Trophoblast cell (in vitro differentiated cells and primary cell): ENCODE measurements around the gene DOCK3.

Experiments used
- DNase-seq, 2 donors: peaks; one replicate each; pipeline ENCODE4 v3.0.0-alpha.2; 2016
- H2AFZ ChIP-seq: 2 replicates; pipeline ENCODE4 v1.6.1; 2013; ENCODE audit warnings: low read length, moderate library complexity, mild to moderate bottlenecking; ENCODE audit not compliant: insufficient read depth, poor library complexity
- H2AK5ac ChIP-seq: 2 replicates; pipeline ENCODE4 v1.6.1; 2013; ENCODE audit warnings: mild to moderate bottlenecking, low read length
- H2BK120ac ChIP-seq: 2 replicates; pipeline ENCODE4 v1.6.1; 2013; ENCODE audit warnings: low read length, mild to moderate bottlenecking, moderate library complexity; ENCODE audit not compliant: insufficient read depth, poor library complexity
- H2BK12ac ChIP-seq: 2 replicates; pipeline ENCODE4 v1.6.1; 2013; ENCODE audit warnings: mild to moderate bottlenecking, low read length, moderate library complexity
- H2BK5ac ChIP-seq: 2 replicates; pipeline ENCODE4 v1.6.1; 2013; ENCODE audit warnings: low read length, low read depth, moderate library complexity, mild to moderate bottlenecking; ENCODE audit not compliant: poor library complexity
- H3K14ac ChIP-seq: 2 replicates; pipeline ENCODE4 v1.6.1; 2013; ENCODE audit warnings: mild to moderate bottlenecking, low read length
- H3K18ac ChIP-seq: 2 replicates; pipeline ENCODE4 v1.6.1; 2013; ENCODE audit warnings: mild to moderate bottlenecking, low read length
- H3K23ac ChIP-seq: 2 replicates; pipeline ENCODE4 v1.6.1; 2013; ENCODE audit warnings: low read length
- H3K27ac ChIP-seq: 2 replicates; pipeline ENCODE4 v1.5.1; 2013; ENCODE audit warnings: low read depth, mild to moderate bottlenecking, inconsistent platforms, low read length, moderate library complexity
- H3K27me3 ChIP-seq: 2 replicates; pipeline ENCODE4 v1.6.1; 2013; ENCODE audit warnings: inconsistent platforms, mild to moderate bottlenecking, low read length, moderate library complexity; ENCODE audit not compliant: insufficient read depth
- H3K36me3 ChIP-seq, 2 experiments: 1 replicate in 1 of 2; 2 replicates in 1 of 2; pipeline ENCODE4 v1.6.1; 2013; ENCODE audit warnings: low read length in 2 of 2, mild to moderate bottlenecking in 2 of 2, moderate library complexity in 1 of 2; ENCODE audit not compliant: insufficient read depth in 2 of 2, control insufficient read depth in 1 of 2
- H3K4ac ChIP-seq: 2 replicates; pipeline ENCODE4 v1.6.1; 2013; ENCODE audit warnings: low read depth, mild to moderate bottlenecking, low read length, moderate library complexity
- H3K4me1 ChIP-seq, 2 experiments: 1 replicate in 1 of 2; 2 replicates in 1 of 2; pipeline ENCODE4 v1.6.1; 2013; ENCODE audit warnings: low read length in 2 of 2, mild to moderate bottlenecking in 2 of 2, moderate library complexity in 1 of 2; ENCODE audit not compliant: insufficient read depth in 2 of 2, control insufficient read depth in 1 of 2
- H3K4me2 ChIP-seq: 2 replicates; pipeline ENCODE4 v1.6.1; 2013; ENCODE audit warnings: inconsistent platforms, mild to moderate bottlenecking, low read length, moderate library complexity
- H3K4me3 ChIP-seq: 2 replicates; pipeline ENCODE4 v1.5.1; 2013; ENCODE audit warnings: mild to moderate bottlenecking, low read depth, low read length, inconsistent platforms
- H3K79me1 ChIP-seq: one replicate; pipeline ENCODE4 v1.6.1; 2013; ENCODE audit warnings: low read length
- H3K79me2 ChIP-seq: 2 replicates; pipeline ENCODE4 v1.6.1; 2013; ENCODE audit warnings: low read length, mild to moderate bottlenecking; ENCODE audit not compliant: control insufficient read depth, insufficient read depth, poor library complexity
- H3K9ac ChIP-seq: 2 replicates; pipeline ENCODE4 v1.6.1; 2013; ENCODE audit warnings: mild to moderate bottlenecking, low read length
- H3K9me3 ChIP-seq: 2 replicates; pipeline ENCODE4 v1.6.1; 2013; ENCODE audit warnings: low read depth, mild to moderate bottlenecking, control low read depth, inconsistent platforms, low read length; ENCODE audit not compliant: insufficient read depth
- H4K12ac ChIP-seq: 2 replicates; pipeline ENCODE4 v1.6.1; 2013; ENCODE audit warnings: low read depth, mild to moderate bottlenecking, low read length, moderate library complexity
- H4K8ac ChIP-seq: 2 replicates; pipeline ENCODE4 v1.6.1; 2013; ENCODE audit warnings: low read depth, mild to moderate bottlenecking, low read length, moderate library complexity
- H4K91ac ChIP-seq: one replicate; pipeline ENCODE4 v1.6.1; 2013; ENCODE audit warnings: low read depth, mild to moderate bottlenecking, low read length, moderate library complexity
- WGBS: extraction: QIAGEN DNeasy Blood & Tissue Kit; methylation state at CpG from one replicate; pipeline ENCODE4 v1.1.7; 2013; ENCODE audit warnings: missing lambda C conversion rate; ENCODE audit not compliant: insufficient read length, insufficient coverage; ENCODE audit errors: extremely low coverage; 5-methylcytosine and 5-hydroxymethylcytosine counted together

DOCK3 gene

DNA sequence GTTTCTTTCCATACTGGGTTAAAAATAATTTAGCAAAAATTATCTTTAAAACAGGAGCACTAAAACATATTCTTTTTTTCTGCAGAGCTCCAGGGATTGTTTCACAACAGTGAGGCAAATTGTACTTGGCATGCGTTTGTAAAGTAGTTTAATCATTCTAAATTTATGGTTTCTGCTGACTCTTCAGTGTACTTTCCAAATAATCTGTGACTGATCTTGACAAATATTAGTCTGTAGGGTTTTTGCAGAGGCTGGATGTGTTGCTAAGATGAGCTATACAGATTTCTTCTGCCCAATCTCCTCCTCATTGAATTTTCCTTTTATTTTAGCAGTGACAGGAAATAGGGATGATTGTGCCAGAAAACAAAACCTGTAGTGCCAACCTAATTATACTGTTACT lies 382.4 kb downstream of the DOCK3 start:
- H4K91ac ChIP-seq, result no peak overlapping the region
- no peak overlapping the region for H3K18ac ChIP-seq
- H4K12ac ChIP-seq, result no peak overlapping the region
- H3K27ac ChIP-seq, result no peak overlapping the region
- H2BK120ac ChIP-seq, result no peak overlapping the region
- H3K36me3 ChIP-seq, result no peaks in the 10 kb centered on the region
- H3K79me2 ChIP-seq, result no peaks in the 10 kb centered on the region
- no peak overlapping the region for H3K23ac ChIP-seq
- H3K4me2 ChIP-seq, result no peak overlapping the region
- no peaks in the 10 kb centered on the region for H3K9me3 ChIP-seq
- no CpG with 5 or more reads among the region's 1 CpG for WGBS
- no peak overlapping the region for H3K9ac ChIP-seq
- no peak overlapping the region for H3K4me3 ChIP-seq
- no peak overlapping the region for H2BK12ac ChIP-seq
- DNase-seq, result no peak
- no peak overlapping the region for H4K8ac ChIP-seq
- H3K4me1 ChIP-seq, result no peaks in the 10 kb centered on the region
- H2AK5ac ChIP-seq, result no peak overlapping the region
- H2AFZ ChIP-seq, result no peak overlapping the region
- no peaks in the 10 kb centered on the region for H3K79me1 ChIP-seq
- H3K27me3 ChIP-seq, result no peaks in the 10 kb centered on the region
- no peak overlapping the region for H2BK5ac ChIP-seq
- H3K4ac ChIP-seq, result no peak overlapping the region
- no peak overlapping the region for H3K14ac ChIP-seq

DNA sequence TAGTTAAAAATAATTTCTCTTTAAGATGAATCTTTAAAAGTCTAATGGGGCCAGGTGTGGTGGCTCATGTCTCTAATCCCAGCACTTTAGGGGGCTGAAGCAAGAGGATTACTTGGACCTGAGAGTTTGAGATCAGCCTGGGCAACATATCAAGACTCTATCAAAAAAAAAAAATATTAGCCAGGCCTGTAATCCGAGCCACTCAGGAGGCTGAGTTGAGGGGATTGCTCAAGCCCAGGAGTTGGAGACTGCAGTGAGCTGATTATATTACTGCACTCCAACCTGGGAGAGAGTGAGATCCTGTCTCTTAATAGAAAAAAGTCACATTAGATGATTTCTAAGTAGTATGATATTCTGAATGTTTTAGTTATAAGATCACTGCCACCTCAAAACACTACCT lies 388.3 kb downstream of the DOCK3 start:
- H2BK5ac ChIP-seq, result no peak overlapping the region
- no peak overlapping the region for H3K18ac ChIP-seq
- H3K4me3 ChIP-seq, result no peak overlapping the region
- H3K4me2 ChIP-seq, result no peak overlapping the region
- H3K27ac ChIP-seq, result no peak overlapping the region
- H3K4me1 ChIP-seq, result no peaks in the 10 kb centered on the region
- no peak overlapping the region for H2AFZ ChIP-seq
- no peak overlapping the region for H4K8ac ChIP-seq
- H2AK5ac ChIP-seq, result no peak overlapping the region
- no peak overlapping the region for H3K23ac ChIP-seq
- H3K9me3 ChIP-seq, result no peaks in the 10 kb centered on the region
- no peak overlapping the region for H3K14ac ChIP-seq
- no peaks in the 10 kb centered on the region for H3K79me2 ChIP-seq
- no peak overlapping the region for H4K12ac ChIP-seq
- H2BK120ac ChIP-seq, result no peak overlapping the region
- no peak overlapping the region for H3K4ac ChIP-seq
- H3K36me3 ChIP-seq, result no peaks in the 10 kb centered on the region
- DNase-seq, result no peak
- no peak overlapping the region for H2BK12ac ChIP-seq
- H3K9ac ChIP-seq, result no peak overlapping the region
- H3K27me3 ChIP-seq, result no peaks in the 10 kb centered on the region
- H4K91ac ChIP-seq, result no peak overlapping the region
- WGBS, result no CpG with 5 or more reads among the region's 1 CpG
- H3K79me1 ChIP-seq, result no peaks in the 10 kb centered on the region

- H3K36me3 ChIP-seq, result no peaks in the 10 kb centered on the region
- H2AK5ac ChIP-seq, result no peak overlapping the region
- H4K91ac ChIP-seq, result no peak overlapping the region
- no peak overlapping the region for H3K14ac ChIP-seq
- no peak overlapping the region for H2BK12ac ChIP-seq
- H3K23ac ChIP-seq, result no peak overlapping the region
- no peak overlapping the region for H2BK120ac ChIP-seq
- no peaks in the 10 kb centered on the region for H3K79me1 ChIP-seq
- no peak overlapping the region for H4K8ac ChIP-seq
- H3K18ac ChIP-seq, result no peak overlapping the region
- H4K12ac ChIP-seq, result no peak overlapping the region
- H3K4ac ChIP-seq, result no peak overlapping the region
- no peak overlapping the region for H3K9ac ChIP-seq
- no peak overlapping the region for H3K4me2 ChIP-seq
- DNase-seq, result no peak
- H3K4me1 ChIP-seq, result no peaks in the 10 kb centered on the region
- H3K27ac ChIP-seq, result no peak overlapping the region
- H3K4me3 ChIP-seq, result no peak overlapping the region
- H3K9me3 ChIP-seq, result no peaks in the 10 kb centered on the region
- no CpG with 5 or more reads among the region's 2 CpGs for WGBS
- no peaks in the 10 kb centered on the region for H3K27me3 ChIP-seq
- no peaks in the 10 kb centered on the region for H3K79me2 ChIP-seq
- H2AFZ ChIP-seq, result no peak overlapping the region
- no peak overlapping the region for H2BK5ac ChIP-seq
Measured at GRCh38 chr3:51075221-51075775, 400.6 kb downstream of the DOCK3 start.

DNA sequence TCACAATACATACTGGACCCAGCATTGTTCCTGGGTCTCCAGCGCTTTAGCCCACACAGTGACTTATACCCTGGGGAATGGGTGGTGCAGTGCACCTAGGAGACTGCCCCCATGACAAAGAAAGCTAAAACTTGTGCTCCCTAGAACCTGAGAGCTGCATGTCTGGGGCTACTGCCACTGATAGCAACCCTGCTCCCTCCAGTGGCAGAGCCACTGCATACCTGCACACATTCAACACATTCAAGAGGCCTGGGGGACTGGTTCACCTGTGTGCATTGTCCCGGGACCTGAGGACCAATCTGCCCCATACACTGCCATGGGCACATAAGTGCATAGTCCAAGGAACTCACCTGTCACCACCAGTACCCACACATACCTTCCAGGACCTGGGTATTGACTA lies 407.6 kb downstream of the DOCK3 start:
- peaks cover 6 to 8% of the 10 kb centered on the region in 2 experiments for H3K36me3 ChIP-seq

More for the DNA sequence above, 407.6 kb downstream of the DOCK3 start:
- Histone ChIP-seq H4K12ac (no peak overlapping the region), H2BK5ac (no peak overlapping the region), H4K91ac (no peak overlapping the region), H2BK120ac (no peak overlapping the region), H3K9me3 (no peaks in the 10 kb centered on the region), H3K23ac (no peak overlapping the region), H3K4me3 (no peak overlapping the region), H3K9ac (no peak overlapping the region), H2BK12ac (no peak overlapping the region), H3K27me3 (no peaks in the 10 kb centered on the region), H3K4ac (no peak overlapping the region), H3K4me2 (no peak overlapping the region), H3K18ac (no peak overlapping the region), H4K8ac (no peak overlapping the region), H3K27ac (no peak overlapping the region), H3K14ac (no peak overlapping the region), H3K79me2 (no peaks in the 10 kb centered on the region), H2AFZ (no peak overlapping the region), H2AK5ac (no peak overlapping the region), H3K4me1 (no peaks in the 10 kb centered on the region), H3K79me1 (no peaks in the 10 kb centered on the region)
- DNase-seq, result no peak
- no CpG with 5 or more reads among the region's 2 CpGs for WGBS
